GM23338 (cell line): ENCODE data around the gene CPLANE2. TPM values are rescaled to one million over a fixed set of nuclear protein-coding genes. Genes with fewer than 3 reads are reported as not detected.

Experiments used
- polyA plus RNA-seq: library from polyadenylated mRNA; unstranded; fragments of >200 nt; fragmentation: Nextera tagmentation; extraction: Ambion mirVana; gene quantifications from 2 replicates; pipeline ENCODE4 v1.2.1, GENCODE V29; 2016
- small RNA-seq: library from RNA; depleted of rRNA; stranded (forward); fragments of <200 nt; gene quantifications from one replicate; pipeline ENCODE3, GENCODE V24; 2014; ENCODE audit warnings: low replicate concordance
- total RNA-seq: library from RNA; depleted of rRNA; stranded (reverse); fragments of >200 nt; shearing (Covaris generic); gene quantifications from 2 replicates; pipeline ENCODE4 v1.2.3, GENCODE V29; 2014; rRNA removed

Gene CPLANE2
- total and polyA plus RNA-seq, 2 experiments from 2014 or later: 0.44 to 1.8 TPM

Small RNAs within 50 kb of the gene (small RNA-seq; reads per million reads assigned to genes)
- gene MT1XP1: not detected

Other genes with a start within 250 kb of the CPLANE2 start
- gene SRARP, start 232.9 kb downstream of the CPLANE2 start, total RNA-seq: 0.43 TPM in 1 of 2 replicates, not detected in the other
- not detected in 2 replicates for gene SRARP, start 232.9 kb downstream of the CPLANE2 start, polyA plus RNA-seq
- not detected in 2 replicates for gene HSPB7, start 219.1 kb downstream of the CPLANE2 start, total RNA-seq
- gene HSPB7, start 219.1 kb downstream of the CPLANE2 start, polyA plus RNA-seq: 0.13 and 0.97 TPM in 2 replicates
- 0.59 TPM in 1 of 2 replicates, not detected in the other for gene CLCNKA, start 215.1 kb downstream of the CPLANE2 start, total RNA-seq
- gene CLCNKA, start 215.1 kb downstream of the CPLANE2 start, polyA plus RNA-seq: 0.50 and 0.76 TPM in 2 replicates
- 1.2 and 1.3 TPM in 2 replicates for gene CLCNKB, start 193.4 kb downstream of the CPLANE2 start, total RNA-seq
- gene CLCNKB, start 193.4 kb downstream of the CPLANE2 start, polyA plus RNA-seq: 1.6 and 1.9 TPM in 2 replicates
- 0.74 and 1.3 TPM in 2 replicates for gene FAM131C, start 163.5 kb downstream of the CPLANE2 start, total RNA-seq
- gene FAM131C, start 163.5 kb downstream of the CPLANE2 start, polyA plus RNA-seq: 0.71 and 0.87 TPM in 2 replicates
- 35.0 and 51.2 TPM in 2 replicates for gene EPHA2, start 81.1 kb downstream of the CPLANE2 start, total RNA-seq
- 7.5 and 8.5 TPM in 2 replicates for gene EPHA2, start 81.1 kb downstream of the CPLANE2 start, polyA plus RNA-seq
- gene ARHGEF19, start 24.5 kb downstream of the CPLANE2 start, total RNA-seq: 37.5 and 46.4 TPM in 2 replicates
- gene ARHGEF19, start 24.5 kb downstream of the CPLANE2 start, polyA plus RNA-seq: 19.5 and 22.5 TPM in 2 replicates
- gene FBXO42, start 115.3 kb upstream of the CPLANE2 start, total RNA-seq: 18.1 and 20.7 TPM in 2 replicates
- 5.2 and 6.0 TPM in 2 replicates for gene FBXO42, start 115.3 kb upstream of the CPLANE2 start, polyA plus RNA-seq
- 70.9 and 73.9 TPM in 2 replicates for gene SZRD1, start 130.1 kb upstream of the CPLANE2 start, total RNA-seq
- 32.5 and 33.6 TPM in 2 replicates for gene SZRD1, start 130.1 kb upstream of the CPLANE2 start, polyA plus RNA-seq
- 2.6 TPM in 1 of 2 replicates, not detected in the other for gene SPATA21, start 200.2 kb upstream of the CPLANE2 start, total RNA-seq
- gene SPATA21, start 200.2 kb upstream of the CPLANE2 start, polyA plus RNA-seq: not detected in 2 replicates
- gene NECAP2, start 203.5 kb upstream of the CPLANE2 start, total RNA-seq: 28.9 and 32.9 TPM in 2 replicates
- 16.9 and 20.2 TPM in 2 replicates for gene NECAP2, start 203.5 kb upstream of the CPLANE2 start, polyA plus RNA-seq